ENCODE measurements around the gene HSD17B10. TPM values are rescaled to one million over a fixed set of nuclear protein-coding genes. Genes with fewer than 3 reads are reported as not detected.
"Not testable (repeated sequence)": the region's sequence is repeated elsewhere in the genome, so short reads cannot be mapped to it uniquely, and the experiment has no call there.

Gene HSD17B10
- total RNA-seq: 43.4 TPM

DNA sequence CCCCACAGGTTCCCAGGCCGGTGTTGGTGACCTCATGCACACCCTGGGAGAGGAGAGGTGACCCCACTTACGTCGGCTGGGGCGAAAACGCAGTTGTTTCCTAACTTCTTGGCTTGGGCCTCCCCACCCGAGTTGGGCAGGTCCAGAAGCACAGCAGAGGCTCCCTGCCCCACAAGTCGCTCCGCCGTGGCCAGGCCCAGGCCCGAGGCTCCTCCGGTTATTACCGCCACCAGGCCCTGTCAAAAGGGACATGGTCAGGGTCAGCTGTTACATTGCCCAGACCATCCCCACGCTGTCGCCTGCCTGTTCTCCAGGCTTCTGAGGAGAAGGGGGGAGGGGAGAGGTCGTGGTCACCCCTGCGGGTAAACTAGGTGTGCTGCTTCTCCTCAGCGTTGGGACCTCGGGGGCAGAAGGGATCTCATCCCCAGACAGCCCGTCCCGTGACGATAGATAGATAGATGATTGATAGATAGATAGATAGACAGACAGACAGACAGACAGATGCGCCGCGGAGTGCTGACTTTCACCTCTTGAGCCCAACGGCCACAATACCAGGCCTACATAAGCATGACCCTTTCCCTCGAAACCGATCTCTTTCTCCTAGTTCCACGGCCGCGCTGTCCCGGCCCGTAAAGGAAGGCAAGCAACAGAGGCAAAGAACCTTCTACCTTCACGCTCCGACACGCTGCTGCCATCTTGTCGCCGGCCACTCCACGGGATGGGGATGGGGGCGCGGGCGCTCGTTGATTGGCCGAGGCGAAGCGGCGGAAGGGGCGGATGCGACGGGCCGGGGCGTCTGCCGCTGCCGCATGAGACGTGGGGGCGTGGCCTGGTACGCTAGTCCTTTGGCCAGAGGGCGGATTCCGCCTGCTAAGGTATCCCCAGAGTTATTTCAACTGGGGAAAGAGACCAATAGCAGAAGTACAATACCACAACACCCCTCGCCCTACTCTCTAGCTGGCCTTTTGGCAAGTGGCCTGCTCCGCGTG is at the start of gene HSD17B10:
Gene HSD17B10, minus strand, starts transcription at position 720 of the 989 bp plus-strand sequence. Its CDS starts 25 bp downstream, at position 695.
- DNase-seq: peak; percentile 91

DNA sequence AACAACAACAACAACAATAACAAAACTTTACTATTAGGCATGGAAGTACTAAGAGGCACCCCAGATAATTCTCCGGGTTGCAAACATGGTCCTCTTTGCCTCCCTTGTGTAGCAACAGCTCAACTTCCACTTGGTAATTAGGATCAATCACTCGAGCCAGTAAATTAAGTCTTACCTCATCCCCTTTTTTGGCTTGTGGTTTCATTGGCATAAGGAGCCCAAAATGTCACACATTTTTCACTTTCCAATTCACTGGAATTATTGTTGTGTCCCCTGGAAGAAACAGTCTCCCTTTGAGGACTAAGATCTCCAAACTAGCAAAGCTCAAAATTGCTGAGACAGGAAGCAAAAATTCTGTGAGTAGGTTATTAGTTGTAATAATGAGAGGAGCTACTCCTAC is 49.2 kb upstream of the HSD17B10 start:
- no peak for DNase-seq

DNA sequence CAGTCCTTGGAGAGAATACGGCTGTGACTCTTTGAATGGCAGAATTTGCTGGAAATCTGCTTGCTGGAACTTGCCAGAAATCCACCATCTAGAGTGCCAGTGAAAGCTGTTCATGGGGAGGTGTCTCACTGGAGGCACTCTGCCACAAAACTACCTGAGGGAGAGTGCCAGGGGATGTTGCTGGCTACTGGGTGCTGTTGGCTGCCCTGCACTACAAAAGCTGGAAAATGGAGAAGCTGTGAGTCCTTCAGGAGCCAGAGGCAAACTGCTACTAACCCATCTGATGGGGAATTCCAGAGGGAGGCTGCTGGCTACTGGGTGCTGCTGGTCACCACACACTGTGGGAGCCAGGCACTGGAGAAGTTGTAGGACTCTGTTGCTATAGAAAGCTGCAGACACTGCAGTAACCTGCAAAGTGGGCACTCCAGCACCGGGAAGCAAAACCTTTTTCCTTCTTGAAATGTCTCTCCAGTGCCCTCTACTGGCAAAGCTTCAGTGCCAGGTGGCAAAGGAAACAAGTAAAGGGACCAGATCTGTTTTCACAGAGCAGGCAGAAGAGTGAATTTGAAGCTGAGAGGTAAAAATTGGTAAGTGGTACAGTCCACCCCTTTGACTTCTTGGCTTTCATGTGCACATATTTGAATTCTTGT is 47.8 kb upstream of the HSD17B10 start:
- peak; percentile 65 for DNase-seq

DNA sequence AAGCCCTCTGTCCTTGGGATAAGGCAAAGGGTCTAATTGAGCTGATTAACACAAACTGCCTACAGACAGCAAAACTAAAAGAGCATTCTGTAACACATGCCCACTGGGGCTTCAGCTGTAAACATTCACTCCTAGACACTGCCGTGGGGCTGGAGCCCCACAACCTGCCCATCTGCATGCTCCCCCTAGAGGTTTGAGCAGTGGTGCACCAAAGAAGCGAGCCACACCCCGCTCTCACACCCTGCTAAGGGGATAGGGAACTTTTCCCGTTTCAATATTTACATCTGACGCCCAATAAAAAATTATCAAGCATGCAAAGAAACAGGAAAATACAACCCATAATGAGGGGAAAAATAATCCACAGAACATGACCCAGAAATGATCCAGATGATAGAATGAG is 46.9 kb upstream of the HSD17B10 start:
- no peak for DNase-seq

DNA sequence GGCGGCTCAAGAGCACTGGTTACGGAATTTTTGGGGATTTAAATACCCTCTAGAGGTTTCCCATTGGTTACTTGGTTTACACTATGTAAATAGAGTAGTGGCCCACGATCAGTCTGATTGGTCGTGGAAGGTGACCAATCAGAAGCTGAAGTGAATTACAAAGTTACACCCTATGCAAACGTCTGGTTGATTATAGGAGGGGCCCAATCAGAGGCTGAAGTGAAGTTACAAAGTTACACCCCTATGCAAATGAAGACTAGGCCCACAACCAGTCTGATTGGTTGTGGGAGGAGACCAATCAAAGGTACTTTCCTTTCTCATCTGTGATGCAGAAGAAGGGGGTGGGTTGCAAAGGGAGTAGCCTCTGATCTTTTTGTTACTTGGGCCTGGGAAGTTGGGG is 45.1 kb upstream of the HSD17B10 start:
- DNase-seq: no peak

DNA sequence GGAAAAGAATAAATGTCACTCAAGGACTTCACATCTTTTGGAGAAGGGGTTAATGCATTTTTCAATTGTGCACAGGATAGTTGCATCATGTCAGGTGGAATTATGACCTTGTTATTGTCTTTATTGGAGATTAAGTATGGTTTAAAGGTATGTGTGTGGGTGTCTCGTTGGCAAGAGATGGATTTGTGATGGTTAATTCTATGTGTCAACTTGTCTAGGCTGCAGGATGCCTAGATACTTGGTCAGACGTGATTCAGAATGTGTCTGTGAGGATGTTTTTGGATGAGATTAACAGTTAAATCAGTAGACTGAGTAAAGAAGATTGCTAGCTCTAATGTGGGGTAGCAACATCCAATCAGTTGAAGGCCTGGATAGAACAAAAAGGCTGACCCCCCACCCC is 42.2 kb upstream of the HSD17B10 start:
- no peak for DNase-seq

DNA sequence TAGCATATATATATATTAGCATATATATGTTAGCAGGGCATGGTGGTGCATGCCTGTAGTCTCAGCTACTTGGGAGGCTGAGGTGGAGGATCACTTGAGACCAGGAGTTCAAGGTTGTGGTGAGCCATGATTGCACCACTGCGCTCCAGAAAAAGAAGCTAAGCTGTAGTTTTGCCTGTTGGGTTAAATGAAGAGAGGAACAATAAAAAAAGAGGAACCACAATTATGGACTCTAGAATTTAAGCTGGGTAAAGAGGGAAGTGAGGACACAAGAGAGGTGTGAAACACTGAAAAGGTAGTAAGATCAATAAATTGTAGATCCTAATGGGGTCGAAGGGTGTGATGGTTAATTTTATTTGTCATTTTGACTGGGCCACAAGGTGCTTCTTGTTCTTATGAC is 40.5 kb upstream of the HSD17B10 start:
- no peak for DNase-seq

DNA sequence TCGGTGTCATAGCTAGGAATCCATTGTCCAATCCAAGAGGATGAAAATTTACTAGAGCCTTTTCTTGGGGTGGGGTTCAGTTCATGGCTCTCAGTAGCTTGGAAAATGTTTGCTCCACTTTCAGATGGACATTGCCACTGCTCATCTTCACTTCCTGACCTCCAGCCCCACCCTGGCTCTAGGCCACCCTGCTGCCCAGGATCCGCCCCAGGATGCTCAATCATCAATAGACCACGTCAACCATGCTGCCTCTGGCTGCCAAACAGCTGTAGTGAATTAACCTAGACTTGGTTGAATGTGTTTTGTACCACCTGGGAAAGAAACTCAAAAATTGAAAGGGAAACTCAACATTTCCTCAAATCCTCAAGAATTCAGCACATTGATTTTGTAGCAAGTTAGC is 37.2 kb upstream of the HSD17B10 start:
- no peak for DNase-seq

DNA sequence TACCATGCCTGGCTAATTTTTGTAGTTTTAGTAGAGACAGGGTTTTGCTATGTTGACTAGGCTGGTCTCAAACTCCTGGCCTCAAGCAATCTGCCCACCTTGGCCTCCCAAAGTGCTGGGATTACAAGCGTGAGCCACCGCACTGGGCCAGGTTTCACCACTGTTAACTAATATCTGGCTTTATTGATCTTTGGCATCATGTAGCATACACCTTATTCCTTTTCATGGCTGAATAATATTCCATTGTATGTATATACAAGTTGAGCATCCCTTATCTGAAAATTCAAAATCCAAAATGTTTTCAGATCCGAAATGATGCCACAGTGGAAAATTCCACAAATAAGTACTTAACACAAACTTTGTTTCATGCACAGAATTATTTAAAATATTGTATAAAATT is 34.5 kb upstream of the HSD17B10 start:
- not testable (repeated sequence) for DNase-seq

DNA sequence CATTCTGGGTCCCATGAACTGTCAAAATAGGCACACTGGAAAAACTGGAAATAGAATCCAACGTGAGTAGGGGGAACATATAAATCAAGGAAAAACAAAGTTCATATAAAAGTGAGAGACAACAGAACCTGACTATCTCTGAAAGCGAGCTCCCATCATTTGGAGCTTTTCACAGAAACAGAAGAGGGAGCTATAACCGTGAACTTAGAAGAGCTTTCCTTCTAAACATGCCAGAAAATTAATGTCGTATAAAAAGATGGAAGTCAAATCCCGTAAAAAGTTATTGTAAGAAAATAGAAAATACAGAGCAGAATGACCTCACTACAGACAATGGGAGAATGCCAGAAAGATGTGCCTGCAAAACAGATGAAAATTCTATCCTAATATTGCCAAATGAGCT is 23.9 kb upstream of the HSD17B10 start:
- DNase-seq: no peak

DNA sequence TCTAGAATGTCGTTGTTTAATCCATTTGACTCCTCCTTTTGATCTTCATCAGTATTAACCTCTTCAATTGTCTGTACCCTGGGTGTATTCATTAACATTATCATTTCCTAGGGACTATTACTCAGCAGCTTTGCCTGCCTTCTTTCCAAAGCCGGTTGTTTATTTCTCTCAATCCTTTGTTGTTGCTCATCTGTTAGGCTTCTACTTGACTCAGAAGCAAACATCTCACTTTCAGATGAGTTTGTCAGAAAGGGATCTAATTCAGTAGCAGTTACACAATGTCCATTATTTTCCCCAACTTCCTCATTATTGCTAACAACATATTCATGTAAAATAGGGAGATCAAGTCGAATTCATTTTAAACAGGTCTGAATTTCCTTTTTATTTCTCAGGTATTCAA is 22.1 kb upstream of the HSD17B10 start:
- DNase-seq: no peak

DNA sequence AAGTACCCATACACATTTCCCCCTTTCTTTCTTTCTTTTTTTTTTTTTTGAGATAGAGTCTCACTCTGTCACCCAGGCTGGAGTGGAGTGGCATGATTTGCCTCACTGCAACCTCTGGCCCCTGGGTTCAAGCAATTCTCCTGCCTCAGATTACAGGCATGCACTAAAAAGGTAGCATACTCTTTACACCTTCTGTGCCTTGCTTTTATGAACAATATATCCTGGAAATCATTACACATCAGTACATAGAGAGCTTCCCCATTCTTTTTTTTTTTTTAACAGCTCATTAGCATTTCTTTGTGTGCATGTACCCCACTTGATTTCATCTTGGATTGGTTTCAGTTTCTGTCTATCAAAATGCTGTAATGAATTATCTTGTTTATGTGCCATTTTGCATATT is 18.6 kb upstream of the HSD17B10 start:
- DNase-seq: no peak

DNA sequence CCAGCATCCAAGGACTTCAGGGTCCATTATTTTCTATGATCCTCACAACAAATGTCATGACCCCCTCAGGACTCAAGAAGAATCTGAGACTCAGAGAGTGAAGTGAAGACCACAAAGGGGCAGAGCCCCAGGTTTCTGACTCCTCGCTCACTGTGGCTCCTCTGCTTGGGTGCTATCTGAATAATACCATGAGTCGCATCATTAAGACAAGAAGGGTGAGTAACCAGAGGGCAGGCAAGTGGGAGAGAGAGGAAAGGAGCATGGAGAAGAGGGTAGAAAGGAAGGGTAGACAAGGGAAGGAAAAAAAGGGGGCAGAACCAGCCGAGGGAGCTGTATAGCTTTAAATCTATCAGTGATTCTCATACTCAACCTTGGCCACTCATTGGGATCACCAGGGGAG is 15.5 kb upstream of the HSD17B10 start:
- no peak for DNase-seq

DNA sequence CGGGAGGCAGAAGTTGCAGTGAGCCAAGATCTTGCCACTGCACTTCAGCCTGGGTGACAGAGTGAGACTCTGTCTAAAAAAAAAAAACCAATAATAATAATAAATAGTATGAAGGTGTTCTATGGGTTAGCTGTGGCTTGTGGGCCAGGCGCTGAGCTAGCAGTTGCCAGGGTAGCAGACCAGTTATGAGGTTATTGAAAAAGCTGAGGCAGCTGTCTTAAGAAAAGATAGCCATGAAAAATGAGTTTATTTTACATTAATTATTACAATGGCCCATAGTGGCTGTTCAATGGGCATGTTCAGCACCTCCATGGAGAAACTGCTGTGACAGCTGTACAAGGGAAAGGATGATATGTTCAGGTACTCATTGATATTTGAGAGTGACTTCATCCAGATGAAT is 13.3 kb upstream of the HSD17B10 start:
- no peak for DNase-seq

DNA sequence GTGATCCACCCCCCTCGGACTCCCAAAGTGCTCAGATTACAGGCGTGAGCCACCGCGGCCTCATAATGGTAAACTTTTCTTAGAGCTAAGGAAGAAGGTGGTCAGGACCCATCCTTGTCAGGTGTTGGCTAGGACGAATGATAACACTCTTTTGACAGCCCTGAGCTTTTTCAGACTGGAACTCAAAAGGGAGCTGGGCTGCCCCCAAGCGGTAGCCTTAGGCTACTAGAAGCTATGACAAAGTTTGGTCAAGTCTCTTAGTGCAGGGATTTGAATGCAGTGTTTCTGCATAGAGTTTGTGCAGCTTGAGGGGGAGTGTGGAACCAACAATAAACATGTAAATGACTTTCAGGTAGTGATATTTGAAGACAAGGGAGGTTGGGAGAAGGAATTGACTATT is 11.8 kb upstream of the HSD17B10 start:
- DNase-seq: no peak

DNA sequence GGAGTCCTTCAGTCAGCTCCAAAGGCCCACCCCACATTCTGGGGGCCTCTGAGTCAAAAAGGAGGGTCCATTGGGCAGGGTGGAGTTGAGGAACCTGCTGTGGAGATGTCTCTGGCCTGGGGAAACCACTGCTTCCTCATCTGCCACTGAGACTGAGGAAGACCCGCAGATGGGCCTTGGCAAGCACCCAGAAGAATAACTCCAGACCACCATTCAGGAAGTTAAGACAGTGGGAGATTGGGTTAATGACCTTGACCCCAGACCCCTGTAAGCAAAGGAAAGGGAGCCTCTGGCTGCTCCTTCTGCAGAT is 8.1 kb upstream of the HSD17B10 start:
- DNase-seq: no peak

DNA sequence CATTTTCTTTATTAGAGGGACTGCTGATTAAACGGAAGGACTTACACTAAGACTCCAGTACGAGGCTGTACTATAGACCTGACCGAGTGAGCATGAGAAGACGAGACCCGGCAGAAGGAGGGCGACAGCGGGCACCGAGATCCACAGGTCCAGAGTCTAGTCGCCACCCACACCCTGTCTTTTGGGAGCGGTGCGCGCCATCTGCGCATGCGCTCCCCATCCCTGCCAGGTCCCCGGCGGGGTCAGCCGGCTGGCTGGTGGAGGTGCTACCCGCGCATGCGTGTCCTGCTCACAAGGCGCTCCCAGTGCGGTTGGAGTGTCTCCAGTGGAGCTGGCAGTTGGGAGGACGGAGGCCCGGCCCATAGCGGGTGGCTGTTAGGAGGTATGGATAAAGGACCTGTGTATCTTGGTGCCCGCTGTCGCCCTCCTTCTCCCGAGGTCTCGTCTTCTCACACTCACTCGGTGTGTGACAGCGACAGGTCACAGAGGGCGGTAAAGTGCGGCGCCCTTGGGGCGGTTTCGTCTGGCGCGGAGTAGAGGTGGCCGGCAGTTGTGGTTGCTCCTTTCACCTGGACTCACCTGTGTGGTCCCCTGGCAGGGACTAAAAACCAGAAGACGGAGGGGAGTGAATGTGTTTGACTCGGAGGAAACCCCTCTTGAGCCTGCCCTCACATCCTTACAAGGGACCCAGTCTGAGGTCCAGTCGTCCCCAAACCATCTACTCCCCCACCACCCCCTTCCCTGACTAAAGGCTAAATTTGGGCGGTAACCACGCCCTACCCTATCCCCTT is 7.6 kb upstream of the HSD17B10 start:
- DNase-seq: peak; percentile 73

DNA sequence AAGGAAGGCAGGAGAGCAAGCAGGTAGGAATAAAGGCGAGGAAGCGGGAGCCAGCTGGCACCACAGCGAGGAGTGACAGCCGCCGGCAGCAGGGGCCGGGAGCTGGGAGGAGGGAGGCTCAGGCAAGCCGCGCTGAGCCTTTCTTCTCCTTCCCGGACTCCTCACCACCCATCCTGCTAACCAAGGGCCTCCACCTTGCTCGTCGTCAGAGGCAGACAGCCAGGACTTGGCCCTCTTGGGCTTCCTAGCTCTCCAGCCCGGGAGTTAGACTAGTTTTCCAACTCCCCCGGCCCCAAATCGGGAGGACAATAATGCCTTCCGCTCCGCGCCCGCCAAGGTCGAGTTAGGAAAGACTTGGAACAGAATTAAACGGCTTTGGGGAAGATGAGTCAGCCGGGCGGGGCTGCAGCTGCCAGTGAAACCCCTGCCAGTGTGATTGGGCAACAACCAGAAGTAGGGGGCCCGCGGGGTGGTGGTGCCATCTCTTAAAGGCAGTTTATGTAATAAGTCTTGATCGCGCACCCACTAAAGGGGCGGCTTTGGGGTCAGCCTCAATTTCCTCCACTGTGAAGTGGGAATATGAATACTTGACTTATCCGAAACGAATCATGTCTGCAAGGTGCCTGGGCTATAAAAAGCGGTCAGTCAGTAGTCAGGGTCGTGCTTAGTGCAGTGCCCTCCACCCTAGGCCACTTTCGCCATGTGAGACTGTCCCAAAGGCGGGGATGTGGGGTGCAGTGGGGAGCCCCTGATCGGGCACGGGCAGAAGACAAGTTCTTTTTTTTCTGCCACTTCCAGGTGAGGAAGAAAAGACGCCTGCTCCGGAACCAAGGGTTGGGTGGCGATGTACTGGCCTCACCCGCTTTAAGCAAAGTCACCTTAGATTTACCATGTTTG is 6.7 kb upstream of the HSD17B10 start:
- peak; percentile 53 for DNase-seq

DNA sequence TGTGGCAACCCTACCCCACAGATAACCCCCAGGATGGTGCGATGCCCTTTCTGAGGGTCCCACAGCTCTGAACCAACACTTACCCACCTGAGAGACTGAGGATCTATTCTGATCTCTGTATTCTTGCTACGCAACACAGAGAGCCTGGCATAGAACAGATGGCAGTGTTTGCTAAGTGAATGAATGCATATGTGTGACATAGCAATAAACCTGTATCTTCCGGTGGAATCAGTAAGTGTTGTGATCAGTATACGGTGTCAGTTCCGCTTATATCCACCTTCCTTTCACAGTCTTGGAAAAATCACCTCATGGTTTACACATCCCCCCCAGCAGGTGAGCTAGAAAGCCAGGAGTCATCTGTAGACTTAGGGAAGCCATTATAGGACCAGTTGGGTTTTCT is 5.9 kb upstream of the HSD17B10 start:
- DNase-seq: no peak

DNA sequence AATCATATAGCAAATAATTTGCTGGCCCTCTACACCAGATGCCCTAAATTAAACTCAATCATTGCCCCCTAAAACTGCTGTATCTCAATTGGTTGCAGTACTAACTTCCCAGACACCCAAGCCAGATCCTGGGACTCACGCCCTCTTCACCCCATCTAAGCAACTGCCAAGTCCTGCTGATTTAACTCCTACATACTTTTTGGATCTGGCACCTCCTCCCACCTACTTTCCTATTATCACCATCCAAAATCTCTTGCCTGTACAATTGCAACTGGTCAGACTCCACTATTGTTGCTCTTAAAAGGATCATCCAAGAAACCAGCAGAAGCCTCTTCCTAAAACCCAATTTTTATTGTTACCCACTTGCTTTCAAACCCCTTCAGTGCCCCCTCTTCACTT is 4.7 kb upstream of the HSD17B10 start:
- DNase-seq: no peak

DNA sequence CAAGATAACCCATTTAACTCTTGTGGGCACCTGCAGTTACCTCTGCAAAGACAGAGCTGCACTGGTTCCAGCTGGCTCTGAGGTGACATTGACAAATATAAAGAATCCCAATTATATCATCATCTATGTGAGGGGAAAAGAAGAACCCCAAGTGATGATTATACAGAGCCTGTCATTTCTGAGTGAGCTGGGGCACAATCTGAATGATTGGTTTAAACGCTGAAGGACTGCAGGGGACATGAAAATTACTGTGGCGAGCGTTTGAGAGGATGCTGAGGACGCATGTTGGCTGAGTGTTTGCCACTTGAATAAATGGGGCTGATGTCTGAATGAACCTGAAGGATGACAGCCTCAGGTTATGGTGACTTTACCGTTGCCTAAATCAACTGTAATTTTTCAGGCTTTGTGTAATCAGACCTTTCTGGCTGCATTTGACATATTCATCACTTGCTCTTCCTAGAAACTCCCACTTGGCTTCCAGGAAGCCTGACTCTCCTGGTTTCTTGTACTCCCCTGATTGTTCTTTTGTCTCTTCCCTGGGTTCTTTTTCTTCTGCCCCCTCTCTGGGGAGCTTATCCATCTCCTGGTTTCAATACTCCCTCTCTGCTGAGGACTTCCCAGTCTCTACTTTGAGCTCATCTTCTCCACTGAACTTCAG is 4.1 kb upstream of the HSD17B10 start:
- DNase-seq: no peak

Measured in tongue (tissue), 2 donors.